AG08396 (cell line): ENCODE results near the gene TRAK1.

Experiments used
- DNase-seq: peaks from one replicate; pipeline ENCODE4 v3.0.0; 2012; ENCODE audit warnings: low spot score, mixed read lengths

Gene TRAK1

GRCh38 chr3:42068303-42069088 is 22.7 kb upstream of the TRAK1 start:
- DNase-seq, result no peak

GRCh38 chr3:42070089-42070488 is 21.1 kb upstream of the TRAK1 start:
- DNase-seq, result no peak

GRCh38 chr3:42070524-42070923 is 20.6 kb upstream of the TRAK1 start:
- no peak for DNase-seq

- DNase-seq, result peak; percentile 62
Measured at GRCh38 chr3:42071904-42072812, 19.0 kb upstream of the TRAK1 start.

- DNase-seq, result no peak
Measured at GRCh38 chr3:42072831-42073301, 18.3 kb upstream of the TRAK1 start.

- DNase-seq, result no peak
Measured at GRCh38 chr3:42077785-42078184, 13.4 kb upstream of the TRAK1 start.

- DNase-seq, result no peak
Measured at GRCh38 chr3:42078677-42079076, 12.5 kb upstream of the TRAK1 start.

- no peak for DNase-seq
Measured at GRCh38 chr3:42079701-42080452, 11.3 kb upstream of the TRAK1 start.

GRCh38 chr3:42080453-42080872 is 10.7 kb upstream of the TRAK1 start:
- peak; percentile 28 for DNase-seq

- DNase-seq, result no peak
Measured at GRCh38 chr3:42081838-42082473, 9.2 kb upstream of the TRAK1 start.

GRCh38 chr3:42084586-42084985 is 6.6 kb upstream of the TRAK1 start:
- no peak for DNase-seq

- no peak for DNase-seq
Measured at GRCh38 chr3:42085641-42086376, 5.3 kb upstream of the TRAK1 start.

- DNase-seq, result no peak
Measured at GRCh38 chr3:42088803-42089530, 2.2 kb upstream of the TRAK1 start.

- DNase-seq, result no peak
Measured at GRCh38 chr3:42092006-42092405, 849 bp downstream of the TRAK1 start.

GRCh38 chr3:42094128-42094527 is 3.0 kb downstream of the TRAK1 start:
- DNase-seq, result no peak

GRCh38 chr3:42094691-42095391 is 3.7 kb downstream of the TRAK1 start:
- DNase-seq, result no peak

- DNase-seq, result no peak
Measured at GRCh38 chr3:42095540-42095939, 4.4 kb downstream of the TRAK1 start.

GRCh38 chr3:42096796-42097565 is 5.8 kb downstream of the TRAK1 start:
- DNase-seq, result peak; percentile 47

GRCh38 chr3:42097566-42097946 is 6.4 kb downstream of the TRAK1 start:
- no peak for DNase-seq
